Hypothalamus (tissue), 51 donors: ENCODE results near the gene TPRG1.

Source experiments
- DNase-seq, 51 donors: peaks; one replicate each; lab custom pipeline; 2025; lab: John Stamatoyannopoulos, UW

The TPRG1 gene

GRCh38 chr3:189275182-189275581 lies 103.4 kb downstream of the TPRG1 start:
- DNase-seq: no peak

GRCh38 chr3:189275852-189276251 lies 104.1 kb downstream of the TPRG1 start:
- DNase-seq: no peak

DNA sequence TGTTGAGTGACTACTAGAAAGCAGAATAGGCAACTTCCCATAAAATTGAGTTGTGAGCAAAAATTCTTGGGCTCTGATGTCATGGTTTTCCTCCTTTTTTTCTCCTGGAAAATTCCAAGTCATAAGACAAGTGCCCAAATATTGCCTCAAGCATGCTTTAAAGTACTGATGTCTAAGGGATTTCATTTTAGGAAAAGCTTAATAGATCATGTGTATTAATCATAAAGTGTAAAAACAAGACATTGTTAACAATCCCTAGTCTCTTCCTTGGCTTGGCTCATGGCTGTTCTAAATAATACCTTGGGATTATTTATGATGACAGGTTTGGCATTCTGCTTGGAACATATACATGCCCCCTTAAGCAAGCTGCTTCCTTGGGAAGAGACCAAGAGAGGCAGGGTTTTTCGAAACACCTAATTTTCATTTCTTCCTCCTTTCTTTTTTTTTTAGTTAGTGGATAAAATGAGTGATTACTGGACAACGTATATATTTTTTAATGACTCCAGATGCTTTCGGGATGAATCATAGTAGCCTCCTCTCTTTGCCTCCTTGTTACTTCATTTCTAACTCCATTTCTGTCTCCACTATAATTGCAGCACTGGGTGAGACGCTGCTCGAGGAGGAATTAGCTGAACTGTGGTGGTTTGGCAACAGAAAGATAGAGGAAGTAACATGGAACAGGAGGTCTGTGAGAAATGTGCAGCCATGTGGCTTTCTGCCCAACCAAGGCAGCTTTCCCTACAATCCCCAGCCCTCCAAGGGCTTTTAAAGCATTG lies 104.9 kb downstream of the TPRG1 start:
- DNase-seq: peak in 1 of 51 donors; percentile 9

GRCh38 chr3:189277711-189278110 lies 105.9 kb downstream of the TPRG1 start:
- DNase-seq: no peak

DNA sequence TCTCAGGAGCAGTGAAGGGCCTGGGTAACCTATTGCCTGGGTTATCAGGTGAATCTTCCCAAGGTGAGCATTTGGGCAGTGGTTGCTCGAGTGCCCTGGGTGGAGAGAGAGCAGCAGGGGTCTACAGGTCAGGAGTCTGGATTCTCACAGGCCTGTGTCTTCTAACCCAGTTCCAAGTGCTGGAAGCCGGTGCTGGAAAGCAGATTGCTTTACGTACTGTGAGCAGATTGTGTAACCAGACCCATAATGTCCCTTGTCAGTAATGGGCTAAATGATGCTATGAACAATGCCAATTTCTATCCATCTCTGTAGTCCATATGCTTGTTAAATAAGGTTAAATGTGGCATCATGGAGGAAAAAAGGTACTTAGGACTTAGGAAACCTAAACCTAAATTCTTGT lies 106.5 kb downstream of the TPRG1 start:
- DNase-seq: no peak

DNA sequence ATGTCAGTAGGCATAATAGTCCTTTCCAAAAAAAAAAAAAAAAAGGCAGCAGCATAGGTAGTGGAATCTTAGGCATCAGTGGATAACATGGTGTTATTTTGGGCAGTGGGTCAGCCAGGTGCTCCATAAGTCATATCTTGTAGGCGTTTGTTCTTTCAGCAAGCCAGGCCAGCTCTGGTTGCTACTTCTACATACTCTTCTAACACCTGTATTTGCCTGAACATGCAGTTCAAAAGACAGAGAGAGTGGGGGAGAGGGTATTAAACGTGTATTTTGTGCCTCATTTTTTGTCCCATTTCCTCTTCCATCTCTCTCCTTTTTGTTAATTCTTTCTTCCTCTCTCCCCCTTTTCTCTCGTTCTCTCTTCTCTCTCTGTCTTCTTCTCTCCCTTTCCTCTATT lies 110.4 kb downstream of the TPRG1 start:
- DNase-seq: no peak

- no peak for DNase-seq
Measured at GRCh38 chr3:189282741-189283140, 111.0 kb downstream of the TPRG1 start.

DNA sequence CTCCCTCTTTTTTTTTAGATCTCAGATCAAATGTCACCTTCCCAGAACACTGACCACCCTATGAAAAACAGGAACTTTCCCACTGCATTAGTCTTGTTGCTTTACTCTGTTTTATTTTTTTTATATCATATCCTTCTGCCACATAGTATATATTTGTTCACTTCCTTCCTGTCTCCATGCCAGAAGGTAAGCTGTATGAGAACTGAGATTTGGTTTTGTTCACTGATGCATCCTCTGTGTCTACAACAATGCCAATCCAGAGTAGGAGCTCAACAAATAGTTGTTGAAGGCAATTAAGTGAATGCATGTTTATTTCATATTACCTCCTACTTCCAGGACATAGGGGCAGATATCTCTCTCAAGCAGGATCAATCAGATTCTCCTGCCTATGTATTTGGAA lies 114.4 kb downstream of the TPRG1 start:
- DNase-seq: no peak

DNA sequence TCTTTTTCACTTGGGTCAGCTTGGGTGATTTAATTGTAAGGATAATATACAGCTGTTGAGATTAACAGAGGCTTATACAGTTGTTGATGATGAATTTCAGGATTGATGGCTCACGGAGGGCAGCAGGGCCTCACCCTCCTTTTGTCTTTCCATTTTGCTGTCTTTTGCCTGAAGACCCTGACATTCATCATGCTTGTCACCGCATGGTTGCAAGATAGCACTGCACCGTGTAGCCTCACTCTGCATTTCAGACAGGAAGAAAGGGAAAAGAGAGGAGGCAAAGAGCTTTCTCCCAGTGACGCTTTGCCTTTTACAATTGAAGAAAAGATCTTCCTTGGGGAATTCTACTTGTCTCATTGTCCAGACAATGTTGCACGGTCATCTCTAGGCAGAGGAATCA lies 115.1 kb downstream of the TPRG1 start:
- no peak for DNase-seq

DNA sequence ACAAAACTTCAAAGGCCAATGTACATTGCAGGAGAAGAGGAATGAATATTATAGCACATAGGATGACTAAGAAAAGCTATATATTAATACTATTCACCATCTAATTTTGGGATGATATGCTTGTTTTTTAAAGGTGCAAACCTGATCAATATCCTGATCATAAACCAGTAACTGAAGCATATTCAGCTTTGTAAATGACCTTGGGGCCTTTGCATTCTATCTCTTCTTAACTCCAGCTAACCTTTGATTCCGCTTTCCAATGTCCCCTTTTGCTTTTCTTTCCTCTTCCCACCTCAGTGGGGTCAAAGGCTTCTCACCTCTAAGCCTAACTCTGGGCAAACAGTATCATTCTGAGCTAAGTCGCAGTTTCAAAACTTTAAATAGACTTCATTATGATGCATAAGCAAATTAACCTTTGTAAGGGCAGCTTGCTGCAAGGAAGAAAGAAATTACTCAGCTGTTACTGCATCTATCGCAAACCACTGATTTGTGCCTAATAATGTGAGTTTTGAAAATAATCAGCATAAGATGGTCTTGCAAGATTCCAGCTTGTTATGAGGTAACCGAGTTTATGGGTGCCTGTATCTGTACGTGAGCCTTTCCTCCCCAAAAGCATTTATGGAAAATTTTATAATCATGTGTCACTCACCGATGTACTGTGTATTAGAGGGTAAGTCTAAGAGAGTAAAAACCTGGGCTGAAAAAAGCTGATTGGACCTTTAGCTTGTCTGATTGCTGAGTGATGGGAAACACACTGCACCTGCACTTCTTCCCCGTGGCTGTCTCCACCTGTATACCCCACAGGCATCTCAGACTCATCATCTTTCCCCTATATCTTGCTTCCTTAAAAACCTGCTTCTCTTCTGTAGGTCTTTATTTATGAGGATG lies 116.8 kb downstream of the TPRG1 start:
- DNase-seq: no peak

DNA sequence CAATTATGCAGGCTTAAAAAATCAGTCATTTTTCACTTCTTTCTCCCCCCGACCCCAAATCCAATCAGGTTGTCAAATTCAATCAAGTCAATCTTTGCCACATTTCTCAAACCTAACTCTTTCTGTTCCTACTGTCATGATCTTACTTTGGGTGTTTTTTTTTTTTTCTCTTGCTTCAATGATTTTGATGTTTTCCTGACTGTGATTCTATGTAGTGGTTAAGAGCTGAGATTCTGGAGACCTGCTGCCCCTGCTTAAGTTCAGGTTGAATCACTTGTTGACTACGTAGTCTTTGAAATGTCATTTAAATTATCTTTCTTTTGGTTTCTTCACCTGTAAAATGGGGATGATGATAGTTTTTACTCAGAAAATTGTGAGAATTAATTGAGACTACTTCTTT lies 117.5 kb downstream of the TPRG1 start:
- no peak for DNase-seq

DNA sequence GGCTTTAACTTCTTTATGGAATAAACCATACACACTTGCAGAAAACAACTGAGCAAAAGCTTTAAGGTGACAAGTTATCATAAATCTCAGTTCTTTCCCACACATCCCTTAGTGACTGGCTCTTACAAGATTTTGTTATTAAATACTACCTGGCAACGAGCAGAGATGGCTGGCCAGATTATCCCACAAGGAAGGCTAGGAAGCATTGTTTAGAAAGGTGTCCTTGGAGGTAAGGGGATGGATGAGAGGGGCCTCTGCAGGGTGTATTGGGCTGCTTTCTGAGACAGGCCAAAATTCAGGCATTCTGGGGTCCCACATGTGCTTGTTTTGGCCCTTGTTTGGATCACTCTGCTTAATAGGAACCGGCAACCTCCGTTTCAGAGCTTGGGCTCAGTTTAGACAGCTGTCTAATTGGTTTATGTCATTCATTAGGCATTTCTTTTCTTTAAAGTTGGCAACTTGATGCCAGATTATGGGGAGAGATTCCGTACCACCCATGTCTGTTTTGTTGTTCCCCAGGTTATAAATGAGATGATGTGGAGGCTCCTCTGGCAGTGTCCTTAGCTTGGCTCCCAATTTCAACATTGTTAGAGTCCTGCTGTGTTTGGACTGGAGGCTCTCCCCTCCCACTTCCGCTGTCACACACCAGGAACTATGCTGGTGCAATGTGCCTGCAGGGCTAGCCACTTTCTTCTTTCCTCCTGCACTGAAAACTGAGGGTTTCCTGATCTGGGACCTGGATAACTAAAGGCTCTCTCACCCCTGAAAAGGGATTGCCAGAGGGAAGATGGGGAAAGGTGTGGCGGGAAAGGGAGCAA lies 121.1 kb downstream of the TPRG1 start:
- DNase-seq: no peak

- DNase-seq: no peak
Measured at GRCh38 chr3:189294649-189295048, 122.9 kb downstream of the TPRG1 start.

GRCh38 chr3:189295089-189295488 lies 123.3 kb downstream of the TPRG1 start:
- DNase-seq: no peak

- no peak for DNase-seq
Measured at GRCh38 chr3:189297932-189298331, 126.2 kb downstream of the TPRG1 start.

GRCh38 chr3:189298469-189299375 lies 127.0 kb downstream of the TPRG1 start:
- DNase-seq: no peak

- no peak for DNase-seq
Measured at GRCh38 chr3:189300345-189300744, 128.6 kb downstream of the TPRG1 start.

GRCh38 chr3:189301479-189301878 lies 129.7 kb downstream of the TPRG1 start:
- no peak for DNase-seq

DNA sequence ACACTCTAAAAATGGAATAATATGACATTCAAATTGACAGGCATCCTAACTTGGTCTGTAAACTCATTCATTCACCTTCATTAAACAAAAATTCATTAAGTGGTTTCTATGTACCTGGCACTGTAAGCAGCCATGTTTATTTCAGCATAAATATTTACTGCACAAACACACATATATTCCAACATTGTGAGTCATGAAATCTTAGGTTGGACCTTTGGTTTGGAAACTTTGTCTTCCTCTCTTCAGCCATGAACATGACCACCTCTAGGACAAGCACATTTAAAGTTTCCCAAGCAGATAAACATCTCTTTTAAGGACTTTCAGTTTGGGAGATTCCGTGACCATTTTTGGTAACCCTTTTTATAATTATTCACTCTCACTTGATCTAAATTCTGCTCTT lies 131.8 kb downstream of the TPRG1 start:
- no peak for DNase-seq
